ENCODE data around the gene SCAF11.

DNA sequence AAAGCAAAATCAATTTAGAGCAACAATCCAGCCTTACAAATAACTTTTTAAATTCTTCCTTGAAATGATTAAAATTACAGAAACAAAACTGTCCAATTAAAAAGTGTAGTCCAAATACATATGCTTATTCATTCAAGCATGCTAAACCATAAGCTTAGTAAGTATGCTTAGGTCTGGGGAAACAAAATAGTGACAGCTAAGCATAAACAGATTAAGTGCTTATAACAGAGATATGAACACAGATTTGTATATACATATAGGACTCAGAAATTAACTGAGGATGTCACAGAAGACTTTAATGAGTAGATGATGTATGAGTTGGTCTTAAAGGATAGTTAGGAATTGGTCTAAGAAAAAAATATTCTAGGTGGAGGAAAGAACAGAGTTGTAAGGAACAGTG is 41.8 kb downstream of the SCAF11 start:
- TF ChIP-seq, protein P1, sequence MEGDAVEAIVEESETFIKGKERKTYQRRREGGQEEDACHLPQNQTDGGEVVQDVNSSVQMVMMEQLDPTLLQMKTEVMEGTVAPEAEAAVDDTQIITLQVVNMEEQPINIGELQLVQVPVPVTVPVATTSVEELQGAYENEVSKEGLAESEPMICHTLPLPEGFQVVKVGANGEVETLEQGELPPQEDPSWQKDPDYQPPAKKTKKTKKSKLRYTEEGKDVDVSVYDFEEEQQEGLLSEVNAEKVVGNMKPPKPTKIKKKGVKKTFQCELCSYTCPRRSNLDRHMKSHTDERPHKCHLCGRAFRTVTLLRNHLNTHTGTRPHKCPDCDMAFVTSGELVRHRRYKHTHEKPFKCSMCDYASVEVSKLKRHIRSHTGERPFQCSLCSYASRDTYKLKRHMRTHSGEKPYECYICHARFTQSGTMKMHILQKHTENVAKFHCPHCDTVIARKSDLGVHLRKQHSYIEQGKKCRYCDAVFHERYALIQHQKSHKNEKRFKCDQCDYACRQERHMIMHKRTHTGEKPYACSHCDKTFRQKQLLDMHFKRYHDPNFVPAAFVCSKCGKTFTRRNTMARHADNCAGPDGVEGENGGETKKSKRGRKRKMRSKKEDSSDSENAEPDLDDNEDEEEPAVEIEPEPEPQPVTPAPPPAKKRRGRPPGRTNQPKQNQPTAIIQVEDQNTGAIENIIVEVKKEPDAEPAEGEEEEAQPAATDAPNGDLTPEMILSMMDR (IDR thresholded peaks at IDR 0.05; ENCODE audit: poor library complexity, severe bottlenecking) = no peak
- TF ChIP-seq SMC3 (conservative IDR thresholded peaks at IDR 0.05; ENCODE audit: poor library complexity) = no peak
- TF ChIP-seq, protein P2, sequence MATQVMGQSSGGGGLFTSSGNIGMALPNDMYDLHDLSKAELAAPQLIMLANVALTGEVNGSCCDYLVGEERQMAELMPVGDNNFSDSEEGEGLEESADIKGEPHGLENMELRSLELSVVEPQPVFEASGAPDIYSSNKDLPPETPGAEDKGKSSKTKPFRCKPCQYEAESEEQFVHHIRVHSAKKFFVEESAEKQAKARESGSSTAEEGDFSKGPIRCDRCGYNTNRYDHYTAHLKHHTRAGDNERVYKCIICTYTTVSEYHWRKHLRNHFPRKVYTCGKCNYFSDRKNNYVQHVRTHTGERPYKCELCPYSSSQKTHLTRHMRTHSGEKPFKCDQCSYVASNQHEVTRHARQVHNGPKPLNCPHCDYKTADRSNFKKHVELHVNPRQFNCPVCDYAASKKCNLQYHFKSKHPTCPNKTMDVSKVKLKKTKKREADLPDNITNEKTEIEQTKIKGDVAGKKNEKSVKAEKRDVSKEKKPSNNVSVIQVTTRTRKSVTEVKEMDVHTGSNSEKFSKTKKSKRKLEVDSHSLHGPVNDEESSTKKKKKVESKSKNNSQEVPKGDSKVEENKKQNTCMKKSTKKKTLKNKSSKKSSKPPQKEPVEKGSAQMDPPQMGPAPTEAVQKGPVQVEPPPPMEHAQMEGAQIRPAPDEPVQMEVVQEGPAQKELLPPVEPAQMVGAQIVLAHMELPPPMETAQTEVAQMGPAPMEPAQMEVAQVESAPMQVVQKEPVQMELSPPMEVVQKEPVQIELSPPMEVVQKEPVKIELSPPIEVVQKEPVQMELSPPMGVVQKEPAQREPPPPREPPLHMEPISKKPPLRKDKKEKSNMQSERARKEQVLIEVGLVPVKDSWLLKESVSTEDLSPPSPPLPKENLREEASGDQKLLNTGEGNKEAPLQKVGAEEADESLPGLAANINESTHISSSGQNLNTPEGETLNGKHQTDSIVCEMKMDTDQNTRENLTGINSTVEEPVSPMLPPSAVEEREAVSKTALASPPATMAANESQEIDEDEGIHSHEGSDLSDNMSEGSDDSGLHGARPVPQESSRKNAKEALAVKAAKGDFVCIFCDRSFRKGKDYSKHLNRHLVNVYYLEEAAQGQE (IDR thresholded peaks at IDR 0.05; ENCODE audit: borderline replicate concordance) = no peak
- no peak for TF ChIP-seq POLR2AphosphoS5 (IDR thresholded peaks at IDR 0.05)
- no peak for TF ChIP-seq RAD21 (conservative IDR thresholded peaks at IDR 0.05)
- no peak for TF ChIP-seq EZH2 (IDR thresholded peaks at IDR 0.05; ENCODE audit: borderline replicate concordance, insufficient read depth, low read length, poor library complexity, severe bottlenecking)
- no peak for TF ChIP-seq TAF1 (IDR thresholded peaks at IDR 0.05; ENCODE audit: low read depth)
- no peak for TF ChIP-seq EP300 (conservative IDR thresholded peaks at IDR 0.05; ENCODE audit: poor library complexity, severe bottlenecking)
- TF ChIP-seq MXI1 (conservative IDR thresholded peaks at IDR 0.05; ENCODE audit: poor library complexity, severe bottlenecking) = no peak

Data from neural cell (in vitro differentiated cells).